Progenitor cell of endocrine pancreas (in vitro differentiated cells): ENCODE results near the gene APOOL. TPM values are rescaled to one million over a fixed set of nuclear protein-coding genes. Genes with fewer than 3 reads are reported as not detected.
"Not testable (repeated sequence)": the region's sequence is repeated elsewhere in the genome, so short reads cannot be mapped to it uniquely, and the experiment has no call there.

Experiments used
- DNase-seq: peaks from one replicate; pipeline ENCODE4 v3.0.0; 2021; ENCODE audit warnings: low spot score; ENCODE audit not compliant: unreplicated experiment
- H3K27ac Mint-ChIP-seq: 2 replicates; pipeline ENCODE4 v1.8.0; 2021; ENCODE audit warnings: mild to moderate bottlenecking, moderate library complexity, mixed read lengths
- H3K27me3 Mint-ChIP-seq: 2 replicates; pipeline ENCODE4 v1.8.0; 2021; ENCODE audit warnings: mixed read lengths
- H3K36me3 Mint-ChIP-seq: 2 replicates; pipeline ENCODE4 v1.8.0; 2022; ENCODE audit warnings: mixed read lengths; ENCODE audit not compliant: insufficient read depth
- H3K4me1 Mint-ChIP-seq: 2 replicates; pipeline ENCODE4 v1.8.0; 2021; ENCODE audit warnings: low read depth, mixed read lengths
- H3K4me3 Mint-ChIP-seq: 2 replicates; pipeline ENCODE4 v1.8.0; 2021; ENCODE audit warnings: low read depth, mild to moderate bottlenecking, moderate library complexity, mixed read lengths
- H3K9me3 Mint-ChIP-seq: 2 replicates; pipeline ENCODE4 v1.8.0; 2021; ENCODE audit warnings: low read depth, mixed read lengths
- CTCF ChIP-seq: fragments of 200-600 bp; sonication (generic); IDR thresholded peaks from one replicate; pipeline ENCODE4 v1.5.0; 2021; ENCODE audit warnings: antibody characterized with exemption, mild to moderate bottlenecking; ENCODE audit not compliant: unreplicated experiment
- long read RNA-seq: library from polyadenylated mRNA; unstranded; transcript quantifications from one replicate; pipeline ENCODE4 v2.0.0, GENCODE V29; 2020
- total RNA-seq: library from RNA; stranded (reverse); gene quantifications from 2 replicates; pipeline ENCODE4 v1.2.1, GENCODE V29; 2021

The APOOL gene
- 22.3 and 24.0 TPM in 2 replicates for total RNA-seq
- long read RNA-seq, partial matches to known transcripts = 2 of 7 reads
- long read RNA-seq, other reads (novel, unspliced or antisense) = 5 of 7 reads

- peak; percentile 63 for DNase-seq
- H3K36me3 Mint-ChIP-seq = peaks cover 2% of the 10 kb centered on the region
- peaks cover 35% of the 10 kb centered on the region for H3K9me3 Mint-ChIP-seq
- H3K4me3 Mint-ChIP-seq = peak within 1 kb of the TSS; percentile 87
- peak within 1 kb of the TSS; percentile 99 for H3K27ac Mint-ChIP-seq
- H3K27me3 Mint-ChIP-seq = no peaks in the 10 kb centered on the region
- peaks cover 4% of the 10 kb centered on the region for H3K4me1 Mint-ChIP-seq
- TF ChIP-seq CTCF = no peak
These were observed at the start of gene APOOL for GRCh38 chrX:85003655-85004244. TSS of gene APOOL (plus strand) at chrX:85003877. CDS start at chrX:85003913, 36 bp downstream.

GRCh38 chrX:84956304-84956703, 47.4 kb upstream of the APOOL start:
- no peak for TF ChIP-seq CTCF
- H3K27ac Mint-ChIP-seq = no peak overlapping the region
- no peak for DNase-seq

GRCh38 chrX:84974803-84975202, 28.9 kb upstream of the APOOL start:
- peaks cover 22% of the 10 kb centered on the region for H3K9me3 Mint-ChIP-seq
- no peaks in the 10 kb centered on the region for H3K4me1 Mint-ChIP-seq
- DNase-seq = no peak
- TF ChIP-seq CTCF = no peak
- H3K4me3 Mint-ChIP-seq = no peak overlapping the region
- no peaks in the 10 kb centered on the region for H3K27me3 Mint-ChIP-seq
- no peak overlapping the region for H3K27ac Mint-ChIP-seq
- H3K36me3 Mint-ChIP-seq = no peaks in the 10 kb centered on the region

More at GRCh38 chrX:84956304-84956703, 47.4 kb upstream of the APOOL start:
- Mint-ChIP-seq H3K36me3 (no peaks in the 10 kb centered on the region), H3K4me3 (no peak overlapping the region), H3K4me1 (no peaks in the 10 kb centered on the region), H3K27me3 (no peaks in the 10 kb centered on the region), H3K9me3 (peaks cover 21% of the 10 kb centered on the region)

- not testable (repeated sequence) for H3K4me3 Mint-ChIP-seq, DNase-seq, H3K27ac Mint-ChIP-seq, H3K36me3 Mint-ChIP-seq, H3K4me1 Mint-ChIP-seq, H3K27me3 Mint-ChIP-seq
- H3K9me3 Mint-ChIP-seq = peaks cover 27% of the 10 kb centered on the region
These were observed 11.9 kb upstream of the APOOL start for GRCh38 chrX:84991739-84992138.

- no peak overlapping the region for H3K27ac Mint-ChIP-seq
- H3K36me3 Mint-ChIP-seq = no peaks in the 10 kb centered on the region
- H3K4me3 Mint-ChIP-seq = no peak overlapping the region
- no peaks in the 10 kb centered on the region for H3K4me1 Mint-ChIP-seq
- no peaks in the 10 kb centered on the region for H3K27me3 Mint-ChIP-seq
- DNase-seq = no peak
- H3K9me3 Mint-ChIP-seq = peaks cover 30% of the 10 kb centered on the region
- no peak for TF ChIP-seq CTCF
These were observed 10.5 kb upstream of the APOOL start for GRCh38 chrX:84993150-84993549.

- H3K27me3 Mint-ChIP-seq = no peaks in the 10 kb centered on the region
- peaks cover 32% of the 10 kb centered on the region for H3K9me3 Mint-ChIP-seq
- H3K4me1 Mint-ChIP-seq = peaks cover 4% of the 10 kb centered on the region
- H3K36me3 Mint-ChIP-seq = no peaks in the 10 kb centered on the region
- H3K27ac Mint-ChIP-seq = no peak overlapping the region
- H3K4me3 Mint-ChIP-seq = no peak overlapping the region
- TF ChIP-seq CTCF = no peak
- DNase-seq = no peak
These were observed 2.3 kb upstream of the APOOL start for GRCh38 chrX:85001344-85001743.
